GM18526 (cell line): ENCODE results near the gene MYRIP.

Source experiments
- POLR2A ChIP-seq: IDR thresholded peaks from 3 replicates; pipeline ENCODE4 v1.6.1; 2011; ENCODE audit not compliant: insufficient read length; ENCODE audit errors: extremely low read depth

MYRIP gene

GRCh38 chr3:40022297-40022827, 213.0 kb downstream of the MYRIP start:
- no peak for TF ChIP-seq POLR2A

- TF ChIP-seq POLR2A, result no peak
These were observed 215.1 kb downstream of the MYRIP start for GRCh38 chr3:40024526-40024925.

GRCh38 chr3:40035177-40035576, 225.8 kb downstream of the MYRIP start:
- no peak for TF ChIP-seq POLR2A

GRCh38 chr3:40037582-40037981, 228.2 kb downstream of the MYRIP start:
- no peak for TF ChIP-seq POLR2A

- no peak for TF ChIP-seq POLR2A
These were observed 233.5 kb downstream of the MYRIP start for GRCh38 chr3:40042752-40043443.

- no peak for TF ChIP-seq POLR2A
These were observed 234.0 kb downstream of the MYRIP start for GRCh38 chr3:40043444-40043755.

GRCh38 chr3:40044487-40044886, 235.1 kb downstream of the MYRIP start:
- TF ChIP-seq POLR2A, result no peak

GRCh38 chr3:40045051-40045450, 235.6 kb downstream of the MYRIP start:
- TF ChIP-seq POLR2A, result no peak

- no peak for TF ChIP-seq POLR2A
These were observed 236.7 kb downstream of the MYRIP start for GRCh38 chr3:40046149-40046548.

- no peak for TF ChIP-seq POLR2A
These were observed 238.0 kb downstream of the MYRIP start for GRCh38 chr3:40047406-40047805.

- no peak for TF ChIP-seq POLR2A
These were observed 244.3 kb downstream of the MYRIP start for GRCh38 chr3:40053663-40054062.

GRCh38 chr3:40054568-40055222, 245.3 kb downstream of the MYRIP start:
- TF ChIP-seq POLR2A, result no peak

GRCh38 chr3:40055361-40055760, 246.0 kb downstream of the MYRIP start:
- TF ChIP-seq POLR2A, result no peak

GRCh38 chr3:40055956-40056355, 246.5 kb downstream of the MYRIP start:
- TF ChIP-seq POLR2A, result no peak

GRCh38 chr3:40057077-40057476, 247.7 kb downstream of the MYRIP start:
- no peak for TF ChIP-seq POLR2A

GRCh38 chr3:40057786-40058185, 248.4 kb downstream of the MYRIP start:
- TF ChIP-seq POLR2A, result no peak

GRCh38 chr3:40068636-40069035, 259.2 kb downstream of the MYRIP start:
- TF ChIP-seq POLR2A, result no peak
